GM21526 (cell line): ENCODE results near the gene ABCB8.
A peak's percentile ranks its signal among the peaks of the same experiment; 100 is the strongest.
"Not testable (repeated sequence)": the region's sequence is repeated elsewhere in the genome, so short reads cannot be mapped to it uniquely, and the experiment has no call there.

Source experiments
- ATAC-seq: cut with Tn5 transposase; IDR thresholded peaks from one replicate; pipeline ENCODE4 v1.9.1; 2021; ENCODE audit warnings: moderate library complexity; ENCODE audit not compliant: unreplicated experiment, low FRiP score

ABCB8 gene

GRCh38 chr7:151013733-151014497 lies 14.3 kb upstream of the ABCB8 start:
- peak; percentile 44 for ATAC-seq

- ATAC-seq: no peak
These were observed 13.3 kb upstream of the ABCB8 start for GRCh38 chr7:151014950-151015349.

- ATAC-seq: no peak
These were observed 12.3 kb upstream of the ABCB8 start for GRCh38 chr7:151015967-151016366.

GRCh38 chr7:151016505-151016904 lies 11.7 kb upstream of the ABCB8 start:
- ATAC-seq: no peak

- ATAC-seq: no peak
These were observed 11.3 kb upstream of the ABCB8 start for GRCh38 chr7:151016942-151017341.

GRCh38 chr7:151017370-151017952 lies 10.8 kb upstream of the ABCB8 start:
- ATAC-seq: no peak

GRCh38 chr7:151017953-151018420 lies 10.3 kb upstream of the ABCB8 start:
- ATAC-seq: peak; percentile 47

- ATAC-seq: no peak
These were observed 9.7 kb upstream of the ABCB8 start for GRCh38 chr7:151018421-151019129.

GRCh38 chr7:151019130-151019447 lies 9.2 kb upstream of the ABCB8 start:
- no peak for ATAC-seq

- ATAC-seq: no peak
These were observed 8.0 kb upstream of the ABCB8 start for GRCh38 chr7:151020231-151020630.

- ATAC-seq: no peak
These were observed 5.0 kb upstream of the ABCB8 start for GRCh38 chr7:151023232-151023631.

- ATAC-seq: no peak
These were observed 3.7 kb upstream of the ABCB8 start, which contains the start of gene ATG9B for GRCh38 chr7:151024435-151025056. TSS of gene ATG9B (minus strand) at chr7:151024494. CDS start at chr7:151024423, 71 bp downstream.

- no peak for ATAC-seq
These were observed 2.2 kb upstream of the ABCB8 start for GRCh38 chr7:151025924-151026671.

GRCh38 chr7:151026771-151027727 lies 1.2 kb upstream of the ABCB8 start:
- ATAC-seq: not testable (repeated sequence)

- peak; percentile 1 for ATAC-seq
These were observed 521 bp upstream of the ABCB8 start for GRCh38 chr7:151027728-151028130.

GRCh38 chr7:151028948-151029501 lies 775 bp downstream of the ABCB8 start:
- no peak for ATAC-seq

GRCh38 chr7:151031011-151031410 lies 2.8 kb downstream of the ABCB8 start:
- no peak for ATAC-seq

- ATAC-seq: no peak
These were observed 5.0 kb downstream of the ABCB8 start for GRCh38 chr7:151032936-151033863.
